Posterior cingulate gyrus (tissue), 11 donors: Measurements from ENCODE around the gene PLPP3.
A peak's percentile ranks its signal among the peaks of the same experiment; 100 is the strongest.
"Not testable (repeated sequence)": the region's sequence is repeated elsewhere in the genome, so short reads cannot be mapped to it uniquely, and the experiment has no call there.

Experiments used
- DNase-seq, 10 donors: peaks; one replicate each; pipeline versions ENCODE4 v3.0.0 to v3.0.0-alpha.2; 2020 to 2021; ENCODE audit warnings: mixed read lengths in 3 of 10
- intact Hi-C: fragments of 100-400 bp; cut with DNase I; formaldehyde crosslinking; loops from one replicate; pipeline ENCODE4 v1.15.1; 2023

PLPP3 gene

GRCh38 chr1:56578963-56579875, at the start of gene PLPP3:
PLPP3 (minus strand) TSS chr1:56579563; CDS start chr1:56579016, 547 bp downstream.
- intact Hi-C loops, result loop anchor here (2.0 kb wide), 1 partner anchor 142 kb away; no protein-coding TSS in a partner anchor
- DNase-seq, result peak; percentile 64 to 96 (median 76)

GRCh38 chr1:56627636-56628039, 48.3 kb upstream of the PLPP3 start:
- no peak for DNase-seq
- intact Hi-C loops, result no loop called here

GRCh38 chr1:56627019-56627635, 47.8 kb upstream of the PLPP3 start:
- intact Hi-C loops, result no loop called here

GRCh38 chr1:56626546-56626945, 47.2 kb upstream of the PLPP3 start:
- intact Hi-C loops, result no loop called here
- DNase-seq, result no peak

More at GRCh38 chr1:56627019-56627635, 47.8 kb upstream of the PLPP3 start:
- DNase-seq, result no peak

GRCh38 chr1:56625819-56626440, 46.6 kb upstream of the PLPP3 start:
- no peak for DNase-seq
- intact Hi-C loops, result no loop called here

- intact Hi-C loops, result no loop called here
- DNase-seq, result no peak
Observed at GRCh38 chr1:56617141-56617540, 37.8 kb upstream of the PLPP3 start.

GRCh38 chr1:56610770-56611169, 31.4 kb upstream of the PLPP3 start:
- intact Hi-C loops, DNase-seq: not testable (repeated sequence)

GRCh38 chr1:56610097-56610496, 30.7 kb upstream of the PLPP3 start:
- DNase-seq, intact Hi-C loops: not testable (repeated sequence)

- DNase-seq, intact Hi-C loops: not testable (repeated sequence)
Observed at GRCh38 chr1:56595397-56596191, 16.2 kb upstream of the PLPP3 start.

- no peak for DNase-seq
- intact Hi-C loops, result no loop called here
Observed at GRCh38 chr1:56591909-56592308, 12.5 kb upstream of the PLPP3 start.

GRCh38 chr1:56590520-56591011, 11.2 kb upstream of the PLPP3 start:
- DNase-seq, result no peak
- intact Hi-C loops, result no loop called here

- intact Hi-C loops, result loop anchor here (5.0 to 10.0 kb wide), 5 partner anchors 915 to 1645 kb away; no protein-coding TSS in a partner anchor
- DNase-seq, result no peak
Observed at GRCh38 chr1:56589369-56589768, 10.0 kb upstream of the PLPP3 start.

- no peak for DNase-seq
- intact Hi-C loops, result loop anchor here (5.0 to 10.0 kb wide), 5 partner anchors 912 to 1642 kb away; no protein-coding TSS in a partner anchor
Observed at GRCh38 chr1:56586502-56586901, 7.1 kb upstream of the PLPP3 start.

GRCh38 chr1:56585985-56586384, 6.6 kb upstream of the PLPP3 start:
- intact Hi-C loops, result loop anchor here (2.0 to 10.0 kb wide), 6 partner anchors 911 to 1641 kb away; no protein-coding TSS in a partner anchor
- no peak for DNase-seq

- intact Hi-C loops, result loop anchor here (2.0 to 10.0 kb wide), 7 partner anchors 508 to 1640 kb away; no protein-coding TSS in a partner anchor
- peak in 1 of 10 donors; percentile 21 for DNase-seq
Observed at GRCh38 chr1:56584910-56585528, 5.7 kb upstream of the PLPP3 start.

- DNase-seq, result no peak
- intact Hi-C loops, result loop anchor here (2.0 to 10.0 kb wide), 5 partner anchors 507 to 1639 kb away; no protein-coding TSS in a partner anchor
Observed at GRCh38 chr1:56583957-56584468, 4.7 kb upstream of the PLPP3 start.

GRCh38 chr1:56580771-56581170, 1.4 kb upstream of the PLPP3 start:
- intact Hi-C loops, result loop anchor here (5.0 to 10.0 kb wide), 4 partner anchors 503 to 1636 kb away; no protein-coding TSS in a partner anchor
- DNase-seq, result no peak

GRCh38 chr1:56578138-56578962, 1.0 kb downstream of the PLPP3 start:
- peak; percentile 34 to 90 (median 48) for DNase-seq
- intact Hi-C loops, result loop anchor here (2.0 kb wide), 1 partner anchor 142 kb away; no protein-coding TSS in a partner anchor
